Neuron (in vitro differentiated cells): ENCODE data around the gene DNAH8.
"Not testable (repeated sequence)": the region's sequence is repeated elsewhere in the genome, so short reads cannot be mapped to it uniquely, and the experiment has no call there.

ENCODE experiments used
- H2AFZ ChIP-seq: one replicate; pipeline ENCODE4 v1.6.1; 2013; ENCODE audit warnings: low read depth, mild to moderate bottlenecking, inconsistent platforms, low read length, moderate library complexity
- H3K27me3 ChIP-seq: one replicate; pipeline ENCODE4 v1.6.1; 2013; ENCODE audit warnings: low read length; ENCODE audit not compliant: insufficient read depth
- H3K36me3 ChIP-seq: one replicate; pipeline ENCODE4 v1.6.1; 2013; ENCODE audit warnings: low read length; ENCODE audit not compliant: insufficient read depth
- H3K4me1 ChIP-seq: one replicate; pipeline ENCODE4 v1.6.1; 2013; ENCODE audit warnings: low read length; ENCODE audit not compliant: insufficient read depth
- H3K4me3 ChIP-seq: 2 replicates; pipeline ENCODE4 v1.5.1; 2013; ENCODE audit warnings: mild to moderate bottlenecking, low read length, moderate library complexity
- H3K9me3 ChIP-seq: one replicate; pipeline ENCODE4 v1.6.1; 2013; ENCODE audit warnings: low read length

Gene DNAH8

DNA sequence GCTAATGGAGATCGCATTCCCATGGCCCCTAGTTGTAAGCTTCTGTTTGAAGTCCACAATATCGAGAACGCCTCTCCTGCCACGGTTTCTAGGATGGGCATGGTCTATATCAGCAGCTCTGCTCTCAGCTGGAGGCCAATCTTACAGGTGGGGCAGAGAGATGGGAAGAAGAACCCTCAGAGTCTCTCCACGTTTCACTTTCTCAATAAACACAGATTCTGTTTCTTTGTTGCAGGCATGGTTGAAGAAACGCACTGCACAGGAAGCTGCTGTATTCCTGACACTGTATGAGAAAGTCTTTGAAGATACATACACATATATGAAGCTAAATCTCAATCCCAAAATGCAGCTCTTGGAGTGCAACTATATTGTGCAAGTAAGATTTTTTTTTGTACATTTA is 157.9 kb downstream of the DNAH8 start:
- H3K27me3 ChIP-seq = no peaks in the 10 kb centered on the region
- H3K36me3 ChIP-seq = no peaks in the 10 kb centered on the region
- H3K4me1 ChIP-seq = no peaks in the 10 kb centered on the region
- H3K9me3 ChIP-seq = no peaks in the 10 kb centered on the region
- H3K4me3 ChIP-seq = no peak overlapping the region
- H2AFZ ChIP-seq = no peak overlapping the region

DNA sequence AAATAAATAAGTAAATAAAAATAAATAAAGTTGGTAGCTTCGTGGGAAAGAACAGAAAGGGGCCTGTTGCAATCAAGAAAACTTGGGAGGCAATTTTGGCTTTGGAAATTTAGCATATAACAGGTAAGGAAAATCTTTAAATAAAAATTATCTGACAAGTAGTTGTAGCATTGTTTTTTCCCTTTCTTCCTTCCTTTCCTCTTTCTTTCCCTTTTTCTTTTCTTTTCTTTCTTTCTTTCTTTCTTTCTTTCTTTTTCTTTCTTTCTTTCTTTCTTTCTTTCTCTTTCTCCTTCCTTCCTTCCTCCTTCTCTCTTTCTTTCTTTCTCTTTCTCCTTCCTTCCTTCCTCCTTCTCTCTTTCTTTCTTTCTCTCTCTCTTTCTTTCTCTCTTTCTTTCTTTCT is 158.7 kb downstream of the DNAH8 start:
- not testable (repeated sequence) for H2AFZ ChIP-seq, H3K4me3 ChIP-seq, H3K27me3 ChIP-seq, H3K9me3 ChIP-seq, H3K4me1 ChIP-seq, H3K36me3 ChIP-seq

DNA sequence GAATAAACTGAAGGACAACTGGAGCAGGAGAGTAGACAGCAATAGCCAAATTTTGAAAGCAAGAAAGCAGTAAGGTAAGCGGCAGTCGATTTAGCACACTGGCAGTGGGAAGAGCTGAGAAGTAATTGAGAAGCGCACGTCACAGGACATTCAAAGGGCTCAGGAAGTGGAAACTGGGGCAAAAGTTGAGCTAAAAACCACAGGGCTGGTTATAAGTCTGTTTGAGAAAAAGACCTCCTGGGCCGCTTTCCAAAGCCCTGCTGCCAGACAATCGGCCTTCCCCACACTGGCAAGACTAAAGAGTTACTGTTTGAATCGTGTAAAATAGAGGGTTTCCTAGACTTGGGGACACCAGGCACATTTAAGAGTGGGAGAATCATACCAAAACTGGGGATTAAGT is 161.4 kb downstream of the DNAH8 start:
- Histone ChIP-seq H3K9me3 (no peaks in the 10 kb centered on the region), H3K4me3 (no peak overlapping the region), H2AFZ (no peak overlapping the region), H3K27me3 (no peaks in the 10 kb centered on the region), H3K4me1 (no peaks in the 10 kb centered on the region), H3K36me3 (no peaks in the 10 kb centered on the region)

DNA sequence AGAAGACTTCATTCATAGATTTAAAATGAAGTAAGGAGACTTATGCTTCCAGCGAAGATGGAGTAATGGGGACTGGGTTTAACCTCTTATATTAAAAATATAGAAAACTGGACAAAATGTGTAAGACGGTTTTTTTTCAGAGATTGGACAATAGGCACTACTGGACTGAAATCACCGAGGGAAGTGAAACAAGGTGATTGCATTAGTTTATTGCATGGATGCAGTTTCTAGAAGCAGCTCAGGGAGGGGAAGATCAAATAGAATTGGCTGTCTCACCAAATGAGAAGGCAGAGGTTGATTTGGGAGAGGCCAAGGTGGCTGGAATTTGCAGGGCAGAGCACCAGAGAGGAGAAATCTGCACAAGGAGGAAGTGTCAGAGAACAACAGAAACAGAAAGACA is 162.6 kb downstream of the DNAH8 start:
- Histone ChIP-seq H3K27me3 (no peaks in the 10 kb centered on the region), H3K36me3 (no peaks in the 10 kb centered on the region), H3K9me3 (no peaks in the 10 kb centered on the region), H3K4me1 (no peaks in the 10 kb centered on the region), H3K4me3 (no peak overlapping the region), H2AFZ (no peak overlapping the region)

DNA sequence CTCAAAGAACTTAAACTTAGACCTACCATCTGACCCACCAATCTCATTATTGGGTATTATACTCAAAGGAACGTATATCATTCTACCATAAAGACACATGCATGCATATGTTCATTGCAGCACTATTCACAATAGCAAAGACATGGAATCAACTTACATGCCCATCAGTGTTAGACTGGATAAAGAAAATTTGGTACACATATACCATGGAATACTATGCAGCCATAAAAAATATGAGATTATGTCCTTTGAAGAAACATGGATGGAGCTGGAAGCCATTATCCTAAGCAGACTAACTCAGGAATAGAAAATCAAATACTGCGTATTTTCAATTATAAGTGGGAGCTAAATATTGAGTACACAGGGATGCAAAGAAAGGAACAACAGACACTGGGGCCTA is 167.0 kb downstream of the DNAH8 start:
- H3K4me1 ChIP-seq = no peaks in the 10 kb centered on the region
- H3K27me3 ChIP-seq = no peaks in the 10 kb centered on the region
- no peak overlapping the region for H2AFZ ChIP-seq
- H3K4me3 ChIP-seq = no peak overlapping the region
- H3K36me3 ChIP-seq = no peaks in the 10 kb centered on the region
- no peaks in the 10 kb centered on the region for H3K9me3 ChIP-seq

DNA sequence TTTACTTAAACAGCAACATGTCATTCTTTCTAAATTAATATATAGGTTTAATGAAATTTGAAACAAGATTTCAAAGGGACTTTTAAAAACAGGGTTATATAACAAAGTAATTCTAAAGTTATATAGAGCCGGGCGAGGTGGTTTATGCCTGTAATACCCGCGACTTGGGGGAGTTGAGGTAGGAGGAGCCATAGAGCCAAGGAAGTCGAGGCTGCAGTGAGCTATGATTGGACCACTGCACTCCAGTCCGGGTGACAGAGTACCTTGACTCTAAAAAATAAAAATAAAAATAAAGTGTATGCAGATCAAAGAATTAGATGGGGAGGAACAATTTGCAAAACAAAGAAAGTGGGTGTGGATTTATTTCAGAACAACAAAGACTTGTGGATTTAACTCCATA is 182.4 kb downstream of the DNAH8 start:
- H3K36me3 ChIP-seq = no peaks in the 10 kb centered on the region
- peaks cover 3% of the 10 kb centered on the region for H3K27me3 ChIP-seq
- no peak overlapping the region for H3K4me3 ChIP-seq
- H3K9me3 ChIP-seq = no peaks in the 10 kb centered on the region
- no peaks in the 10 kb centered on the region for H3K4me1 ChIP-seq
- H2AFZ ChIP-seq = no peak overlapping the region

DNA sequence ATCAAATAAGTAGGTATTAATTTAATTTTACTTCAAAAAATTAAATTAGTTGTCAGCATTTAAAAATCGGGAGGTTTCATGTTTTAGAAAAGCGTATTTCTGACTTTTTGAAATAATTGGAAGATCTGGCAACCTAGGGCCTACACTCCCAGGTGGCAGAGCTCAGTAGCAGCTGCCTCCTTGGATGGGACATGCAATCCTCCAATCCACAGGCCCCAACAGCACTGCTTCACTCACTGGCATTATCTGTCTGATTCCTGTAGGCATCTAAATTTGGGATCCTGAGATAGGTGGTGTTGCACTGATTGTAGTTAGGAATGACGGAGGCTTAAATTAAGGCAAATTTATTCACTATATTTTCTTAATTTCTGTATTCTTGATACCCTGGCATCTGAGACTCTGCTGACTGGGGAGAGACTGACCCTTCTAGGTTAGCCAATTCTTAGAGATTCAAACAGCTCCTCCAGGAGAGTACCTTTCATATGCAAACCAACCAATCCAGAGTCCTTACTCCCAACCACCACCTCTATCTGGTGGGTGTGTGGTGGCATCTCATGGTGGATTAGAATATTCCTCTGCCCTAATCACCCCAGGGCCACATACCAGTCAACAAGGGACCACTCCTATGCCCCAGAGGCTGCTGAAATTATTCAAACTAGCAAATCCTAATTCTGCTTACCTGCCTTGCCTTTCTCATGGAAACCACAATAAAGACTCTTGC is 186.9 kb downstream of the DNAH8 start:
- H3K27me3 ChIP-seq = peaks cover 3% of the 10 kb centered on the region
- no peaks in the 10 kb centered on the region for H3K4me1 ChIP-seq
- no peak overlapping the region for H3K4me3 ChIP-seq
- H3K36me3 ChIP-seq = no peaks in the 10 kb centered on the region
- H3K9me3 ChIP-seq = no peaks in the 10 kb centered on the region
- no peak overlapping the region for H2AFZ ChIP-seq

DNA sequence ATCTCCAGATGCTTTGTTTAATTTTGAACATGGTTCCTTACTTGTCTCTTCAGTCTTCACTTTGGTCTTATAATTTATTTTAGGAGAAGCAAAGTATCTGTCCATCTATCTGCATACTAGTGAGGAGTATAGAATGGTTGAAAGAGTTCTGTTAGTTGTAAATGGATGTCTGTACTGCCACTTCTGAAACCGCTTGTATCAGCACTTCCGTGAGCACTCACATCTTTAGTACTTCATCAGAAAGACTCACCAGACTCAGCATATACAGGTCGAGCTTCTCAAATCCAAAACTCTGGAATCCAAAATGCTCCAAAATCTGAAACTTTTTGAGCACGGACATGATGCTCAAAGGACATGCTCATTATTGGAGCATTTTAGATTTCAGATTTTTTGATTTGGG is 191.5 kb downstream of the DNAH8 start:
- no peaks in the 10 kb centered on the region for H3K9me3 ChIP-seq
- H2AFZ ChIP-seq = no peak overlapping the region
- no peak overlapping the region for H3K4me3 ChIP-seq
- H3K4me1 ChIP-seq = no peaks in the 10 kb centered on the region
- H3K27me3 ChIP-seq = peaks cover 3% of the 10 kb centered on the region
- no peaks in the 10 kb centered on the region for H3K36me3 ChIP-seq

DNA sequence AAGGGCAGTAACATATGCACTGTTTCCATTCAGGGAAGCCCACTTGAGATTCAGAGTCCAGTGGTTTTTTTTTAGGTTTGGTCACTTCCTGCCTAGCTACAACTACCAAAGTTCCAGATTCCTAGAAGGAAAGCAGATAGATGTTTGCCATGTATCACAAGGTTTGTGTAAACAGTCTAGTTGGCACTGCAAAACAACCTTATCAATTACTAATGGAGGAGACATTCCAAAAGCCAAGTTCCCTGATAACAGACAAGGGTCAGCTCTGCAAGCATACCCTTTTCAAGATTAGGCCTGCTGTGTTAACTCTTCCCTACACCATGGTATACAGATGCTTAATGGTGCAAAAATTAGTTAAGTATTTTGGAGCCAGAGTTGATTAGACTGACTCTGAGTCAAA is 192.2 kb downstream of the DNAH8 start:
- peaks cover 2% of the 10 kb centered on the region for H3K27me3 ChIP-seq
- H2AFZ ChIP-seq = no peak overlapping the region
- H3K36me3 ChIP-seq = no peaks in the 10 kb centered on the region
- no peaks in the 10 kb centered on the region for H3K9me3 ChIP-seq
- no peak overlapping the region for H3K4me3 ChIP-seq
- H3K4me1 ChIP-seq = no peaks in the 10 kb centered on the region

DNA sequence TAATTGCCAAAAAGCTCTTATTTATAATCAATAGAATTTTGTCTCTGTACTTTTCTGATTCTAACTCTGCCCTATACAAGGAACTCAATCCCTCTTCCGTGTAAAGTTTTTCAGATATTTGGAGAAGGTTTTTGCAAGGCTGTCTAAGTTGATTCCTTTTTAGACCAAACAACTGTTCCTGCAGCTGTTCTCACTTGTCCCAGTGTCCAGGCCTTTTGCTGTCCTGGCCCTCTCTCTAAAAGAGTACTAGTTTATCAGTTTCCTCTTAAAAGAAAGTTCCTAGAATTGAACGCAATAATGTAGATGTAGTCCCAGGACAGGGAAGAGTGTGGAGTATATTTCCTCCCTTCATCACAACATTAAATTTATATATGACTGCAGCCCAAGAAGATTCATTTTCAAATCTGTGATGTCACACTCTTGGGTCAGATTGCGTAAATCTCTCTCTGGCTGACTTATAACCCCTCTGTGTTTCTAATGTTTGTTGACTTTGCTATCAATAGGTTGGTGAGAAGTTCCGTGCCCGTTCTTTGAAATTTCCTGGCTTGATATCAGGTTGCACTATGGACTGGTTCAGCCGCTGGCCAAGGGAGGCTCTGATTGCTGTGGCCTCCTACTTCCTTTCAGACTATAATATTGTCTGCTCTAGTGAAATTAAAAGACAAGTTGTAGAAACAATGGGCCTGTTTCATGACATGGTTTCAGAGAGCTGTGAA is 194.1 kb downstream of the DNAH8 start:
- H3K27me3 ChIP-seq = no peaks in the 10 kb centered on the region
- no peak overlapping the region for H2AFZ ChIP-seq
- H3K9me3 ChIP-seq = no peaks in the 10 kb centered on the region
- no peak overlapping the region for H3K4me3 ChIP-seq
- no peaks in the 10 kb centered on the region for H3K36me3 ChIP-seq
- H3K4me1 ChIP-seq = no peaks in the 10 kb centered on the region

DNA sequence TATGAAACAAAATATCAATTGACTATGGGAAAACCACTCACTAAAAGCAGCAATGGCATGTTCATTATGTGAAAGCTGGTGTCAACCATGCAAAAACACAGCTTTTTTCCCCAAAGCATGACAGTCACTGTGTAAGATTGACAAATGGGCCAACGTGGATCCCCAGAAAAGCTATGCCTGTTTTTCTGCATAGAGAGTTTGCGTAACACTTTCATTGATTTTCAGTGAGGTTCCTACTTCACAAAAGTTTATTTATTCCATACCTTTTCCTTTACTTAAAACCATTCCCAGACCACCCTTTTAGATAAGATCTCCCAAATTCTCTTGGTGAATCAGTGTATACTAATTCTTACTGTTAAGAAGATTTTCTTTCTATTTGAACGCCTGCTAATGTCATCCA is 195.1 kb downstream of the DNAH8 start:
- Histone ChIP-seq H3K9me3 (no peaks in the 10 kb centered on the region), H3K27me3 (no peaks in the 10 kb centered on the region), H2AFZ (no peak overlapping the region), H3K4me3 (no peak overlapping the region), H3K4me1 (no peaks in the 10 kb centered on the region), H3K36me3 (no peaks in the 10 kb centered on the region)

DNA sequence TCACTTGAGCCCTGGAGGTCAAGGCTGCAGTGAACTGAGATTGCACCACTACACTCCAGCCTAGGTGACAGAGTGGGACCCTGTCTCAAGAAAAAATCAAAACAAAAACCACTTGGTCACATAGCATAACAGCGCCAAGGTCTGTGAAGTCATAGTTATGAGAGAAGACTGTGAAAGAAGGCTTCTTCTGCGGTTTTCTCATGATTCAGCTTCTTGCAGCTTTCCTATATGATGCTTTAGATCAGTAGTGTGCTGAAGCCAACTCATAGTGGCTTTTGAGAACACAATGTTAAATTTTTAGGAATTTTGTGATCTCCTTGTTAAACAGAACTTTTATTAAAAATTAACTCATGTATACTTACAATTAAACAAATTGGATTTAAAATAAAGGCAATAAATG is 197.3 kb downstream of the DNAH8 start:
- Histone ChIP-seq H3K4me3 (no peak overlapping the region), H3K27me3 (no peaks in the 10 kb centered on the region), H3K4me1 (no peaks in the 10 kb centered on the region), H2AFZ (no peak overlapping the region), H3K9me3 (no peaks in the 10 kb centered on the region), H3K36me3 (no peaks in the 10 kb centered on the region)

DNA sequence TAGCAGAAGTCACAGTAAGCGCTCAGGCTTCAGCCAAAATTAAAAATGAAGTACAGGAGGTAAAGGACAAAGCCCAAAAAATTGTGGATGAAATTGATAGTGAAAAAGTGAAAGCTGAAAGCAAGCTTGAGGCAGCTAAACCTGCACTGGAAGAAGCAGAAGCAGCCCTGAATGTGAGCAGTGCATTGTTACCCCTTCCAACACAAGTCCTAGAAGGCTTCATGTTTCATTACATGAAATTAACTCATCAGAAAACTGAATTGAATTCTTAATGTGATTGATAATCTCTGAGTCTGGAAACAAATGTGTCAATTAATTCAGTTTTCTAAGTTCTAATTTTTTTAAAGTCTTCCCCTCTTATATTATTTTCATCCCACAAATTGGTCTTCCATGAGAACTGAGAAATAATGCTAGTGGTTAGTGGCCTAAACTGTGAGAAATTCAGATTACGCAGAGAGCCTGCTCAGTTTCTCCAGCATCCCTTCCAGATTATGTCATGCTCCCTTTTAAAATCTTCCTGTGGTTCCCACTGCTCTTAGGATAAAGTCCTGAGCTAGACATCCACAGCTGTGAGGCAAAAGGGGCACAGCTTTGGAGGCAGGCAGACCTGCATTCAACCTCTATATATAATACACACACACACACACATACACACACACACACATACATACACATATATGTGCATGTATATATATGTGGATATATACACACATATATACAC is 200.3 kb downstream of the DNAH8 start:
- Histone ChIP-seq H3K36me3 (no peaks in the 10 kb centered on the region), H2AFZ (no peak overlapping the region), H3K4me1 (no peaks in the 10 kb centered on the region), H3K27me3 (no peaks in the 10 kb centered on the region), H3K9me3 (no peaks in the 10 kb centered on the region), H3K4me3 (no peak overlapping the region)
